Measurements from ENCODE around the gene FHIT.

Gene FHIT

GRCh38 chr3:61233746-61234145, 17.5 kb downstream of the FHIT start:
- TF ChIP-seq CTCF (IDR thresholded peaks at IDR 0.05; ENCODE audit: low read depth, low read length), result no peak
- H3K4me3 ChIP-seq (ENCODE audit: low read depth, low read length), result no peak overlapping the region

DNA sequence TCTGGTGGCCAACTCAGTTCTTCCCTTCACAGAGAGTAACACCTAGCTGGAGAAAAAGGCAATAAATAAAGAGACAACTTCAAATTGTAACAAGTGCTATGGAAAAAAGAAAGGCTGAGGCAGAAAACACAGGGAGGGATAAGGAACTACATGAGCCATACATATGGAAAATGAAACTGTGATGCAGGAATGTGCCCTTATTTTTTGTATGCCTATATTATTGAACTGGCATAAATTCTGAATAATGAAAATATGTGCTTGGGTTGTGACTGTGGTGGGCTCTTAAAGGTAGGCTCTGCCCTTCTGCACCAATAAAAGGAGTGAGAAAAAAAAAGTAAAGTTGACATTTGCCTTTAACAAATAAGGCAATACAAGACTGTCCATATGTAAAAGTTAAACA, 19.6 kb downstream of the FHIT start:
- no peak overlapping the region for H3K4me3 ChIP-seq (ENCODE audit: low read depth, low read length)
- no peak for TF ChIP-seq CTCF (IDR thresholded peaks at IDR 0.05; ENCODE audit: low read depth, low read length)

DNA sequence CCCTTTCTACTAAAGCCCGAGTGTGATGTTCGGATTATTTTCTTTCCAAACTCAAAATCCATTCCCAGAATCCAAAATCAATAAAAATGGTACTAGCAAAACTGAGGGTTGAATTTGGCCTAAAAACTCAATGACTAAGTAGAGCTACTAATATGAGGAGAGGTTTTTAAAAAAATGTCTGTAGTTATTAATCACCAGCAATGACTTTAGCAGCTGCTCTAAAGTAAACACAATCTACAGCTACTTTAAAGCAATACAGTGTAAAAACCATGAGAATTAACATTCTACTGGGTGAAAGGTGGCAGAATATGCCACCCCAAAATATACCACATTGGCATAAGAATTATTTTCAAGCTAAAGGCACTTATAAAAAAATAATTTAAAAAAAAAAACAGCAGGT, 23.5 kb downstream of the FHIT start:
- H3K4me3 ChIP-seq (ENCODE audit: low read depth, low read length), result no peak overlapping the region
- no peak for TF ChIP-seq CTCF (IDR thresholded peaks at IDR 0.05; ENCODE audit: low read depth, low read length)

DNA sequence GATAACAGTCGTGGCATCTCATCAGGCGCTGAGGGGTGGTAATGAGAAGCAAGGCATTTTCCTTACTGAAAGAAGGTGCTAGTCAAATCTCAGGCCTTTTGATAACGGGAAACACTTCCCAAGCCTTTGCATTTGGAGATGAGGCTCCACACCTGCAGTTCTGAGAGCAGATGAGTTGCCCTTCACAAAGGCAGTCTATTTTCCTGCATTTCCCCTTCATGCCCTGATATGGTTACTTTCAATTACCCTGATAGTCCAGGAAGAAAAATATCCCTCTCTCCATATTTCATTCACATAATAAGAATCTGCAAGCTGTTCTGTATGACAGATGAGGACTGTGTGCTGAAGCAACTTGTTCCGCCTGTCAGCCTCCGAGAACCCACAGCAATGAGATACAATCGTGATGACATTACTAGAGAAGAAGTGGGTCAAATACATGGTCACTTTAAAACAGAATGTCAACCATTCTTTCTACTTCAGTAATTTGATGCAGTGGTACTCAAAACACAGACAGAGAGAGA, 25.0 kb downstream of the FHIT start:
- no peak overlapping the region for H3K4me3 ChIP-seq (ENCODE audit: low read depth, low read length)
- TF ChIP-seq CTCF (IDR thresholded peaks at IDR 0.05; ENCODE audit: low read depth, low read length), result no peak

- H3K4me3 ChIP-seq (ENCODE audit: low read depth, low read length), result no peak overlapping the region
- TF ChIP-seq CTCF (IDR thresholded peaks at IDR 0.05; ENCODE audit: low read depth, low read length), result no peak
Observed at GRCh38 chr3:61224823-61225222, 26.4 kb downstream of the FHIT start.

DNA sequence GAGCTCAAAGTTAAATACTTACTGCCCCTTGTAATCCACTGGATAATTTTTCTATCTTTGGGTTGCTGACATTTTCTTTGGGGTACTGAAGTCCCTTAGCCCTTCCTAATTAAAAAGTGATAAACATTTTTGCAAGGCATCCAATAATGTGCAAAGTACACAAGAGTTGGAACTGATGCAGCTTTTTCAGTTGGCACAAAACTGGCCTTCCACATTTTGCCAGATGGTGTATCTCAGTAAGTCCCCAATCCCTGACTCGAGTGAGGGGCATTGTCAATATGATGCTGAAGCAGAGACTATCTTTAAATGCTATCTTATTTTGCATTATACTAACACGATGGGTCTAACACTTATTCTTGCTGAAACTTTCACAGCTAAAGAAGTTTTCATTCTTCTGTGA, 27.8 kb downstream of the FHIT start:
- no peak for TF ChIP-seq CTCF (IDR thresholded peaks at IDR 0.05; ENCODE audit: low read depth, low read length)
- no peak overlapping the region for H3K4me3 ChIP-seq (ENCODE audit: low read depth, low read length)

DNA sequence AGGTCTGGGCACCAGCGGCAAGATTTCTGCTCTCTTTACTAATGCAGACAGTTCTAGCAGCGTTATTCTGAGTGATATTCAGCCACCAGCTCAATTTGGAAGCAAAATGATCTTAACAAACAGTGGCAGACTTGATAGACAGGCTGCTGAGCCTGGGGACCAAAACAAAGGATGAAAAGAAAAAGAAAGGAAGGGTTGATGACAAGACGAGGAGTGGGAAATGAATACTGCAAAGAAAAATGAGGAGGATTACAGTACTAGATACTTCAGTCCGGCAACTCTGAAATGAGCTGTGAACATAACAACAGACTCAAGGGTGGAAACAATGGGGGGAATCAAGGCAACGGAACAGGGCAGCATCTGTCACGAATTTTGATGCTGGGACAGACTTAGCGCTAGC, 28.8 kb downstream of the FHIT start:
- no peak overlapping the region for H3K4me3 ChIP-seq (ENCODE audit: low read depth, low read length)
- TF ChIP-seq CTCF (IDR thresholded peaks at IDR 0.05; ENCODE audit: low read depth, low read length), result no peak
